ENCODE results near the gene FAM53A. TPM values are rescaled to one million over a fixed set of nuclear protein-coding genes. Genes with fewer than 3 reads are reported as not detected.

FAM53A gene
- total and polyA plus RNA-seq, 2 of the 13 experiments (the other 11 are each of a cell fraction or from before 2014, with no cell fraction given) = 0.48 to 1.1 TPM

GRCh38 chr4:1712216-1713002, 28.3 kb upstream of the FAM53A start, which contains the start of gene SLBP (continued):
- TF ChIP-seq MEIS2 (CRISPR knock-in tag; IDR thresholded peaks at IDR 0.05) = peak; percentile 94
- peak; percentile 93 for TF ChIP-seq HINFP (CRISPR knock-in tag; IDR thresholded peaks at IDR 0.05; ENCODE audit: low read depth)
- peak; percentile 93 for TF ChIP-seq TEF (CRISPR knock-in tag; IDR thresholded peaks at IDR 0.05)
- TF ChIP-seq TFDP1 (CRISPR knock-in tag; IDR thresholded peaks at IDR 0.05; ENCODE audit: borderline replicate concordance) = peak; percentile 99
- peak; percentile 99 for TF ChIP-seq ELF1 (CRISPR knock-in tag; IDR thresholded peaks at IDR 0.05)
- TF ChIP-seq RORA (CRISPR knock-in tag; IDR thresholded peaks at IDR 0.05) = no peak; the same call in 1 of the 2 replicates
- TF ChIP-seq ZNF597 (CRISPR knock-in tag; IDR thresholded peaks at IDR 0.05) = no peak
- TF ChIP-seq MXD3 (CRISPR knock-in tag; IDR thresholded peaks at IDR 0.05) = peak; percentile 99
- peak; percentile 84 for TF ChIP-seq ZNF205 (CRISPR knock-in tag; IDR thresholded peaks at IDR 0.05)
- no peak for TF ChIP-seq SNRNP70 (IDR thresholded peaks at IDR 0.05; ENCODE audit: low read depth, low read length)
- no peak for TF ChIP-seq U2AF1 (optimal IDR thresholded peaks at IDR 0.05; ENCODE audit: low read depth, low read length)
- peak; percentile 78 for TF ChIP-seq EED (CRISPR knock-in tag; IDR thresholded peaks at IDR 0.05)
- TF ChIP-seq PREB (CRISPR knock-in tag; IDR thresholded peaks at IDR 0.05) = peak; percentile 88; the same call in 1 of the 2 replicates
- TF ChIP-seq ZNF331 (CRISPR knock-in tag; IDR thresholded peaks at IDR 0.05) = peak; percentile 91
- no peak for TF ChIP-seq STAG1 (CRISPR knock-in tag; IDR thresholded peaks at IDR 0.05)
- peak; percentile 95 for TF ChIP-seq NR1H2 (CRISPR knock-in tag; IDR thresholded peaks at IDR 0.05; ENCODE audit: borderline replicate concordance, low read depth)
- no peak for TF ChIP-seq MAFF (IDR thresholded peaks at IDR 0.05; ENCODE audit: low read depth, low read length)
- no peak for TF ChIP-seq TRAFD1 (CRISPR knock-in tag; IDR thresholded peaks at IDR 0.05; ENCODE audit: borderline replicate concordance)
- TF ChIP-seq YY1 (IDR thresholded peaks at IDR 0.05; ENCODE audit: insufficient read depth, insufficient replicate concordance, low read depth, low read length) = peak; percentile 67
- TF ChIP-seq PBX2 (CRISPR knock-in tag; IDR thresholded peaks at IDR 0.05) = no peak

Data from HepG2 (cell line).